Panc1 (cell line): ENCODE data around the gene WDFY3.

ENCODE experiments used
- CTCF ChIP-seq: fragments of 450-650 bp; IDR thresholded peaks from 2 replicates; pipeline ENCODE4 v1.5.1; 2017; ENCODE audit warnings: mild to moderate bottlenecking
- SIN3A ChIP-seq: IDR thresholded peaks from 2 replicates; pipeline ENCODE4 v1.6.1; 2012; ENCODE audit warnings: low read depth, mild to moderate bottlenecking, low read length, moderate library complexity, borderline replicate concordance; ENCODE audit not compliant: insufficient read depth

- TF ChIP-seq CTCF (no peak), SIN3A (no peak)
Observed at GRCh38 chr4:84905646-84906045, 60.8 kb downstream of the WDFY3 start.
